ENCODE data around the gene LMAN1L. TPM values are rescaled to one million over a fixed set of nuclear protein-coding genes. Genes with fewer than 3 reads are reported as not detected.
A peak's percentile ranks its signal among the peaks of the same experiment; 100 is the strongest.

The LMAN1L gene
- total RNA-seq, 1 donor from 2014 or later, result 0.33 TPM

GRCh38 chr15:74864296-74864695 is 51.7 kb downstream of the LMAN1L start:
- Mint-ChIP-seq H3K9me3 (no peaks in the 10 kb centered on the region), H3K4me1 (peaks cover 45% of the 10 kb centered on the region), H3K4me3 (no peak overlapping the region), H3K27ac (peak overlapping the region; percentile 72), H3K27me3 (no peaks in the 10 kb centered on the region), H3K36me3 (ENCODE audit: low read depth) (peaks cover 32% of the 10 kb centered on the region)
- no peak for DNase-seq
- intact Hi-C loops (cut with micrococcal nuclease), result no loop called here

- Mint-ChIP-seq H3K36me3 (ENCODE audit: low read depth) (peaks cover 41% of the 10 kb centered on the region), H3K9me3 (no peaks in the 10 kb centered on the region), H3K27me3 (no peaks in the 10 kb centered on the region), H3K4me3 (no peak overlapping the region), H3K27ac (peak overlapping the region; percentile 77), H3K4me1 (peaks cover 53% of the 10 kb centered on the region)
- intact Hi-C loops (cut with micrococcal nuclease), result no loop called here
- DNase-seq, result no peak
Observed at GRCh38 chr15:74865316-74865715, 52.7 kb downstream of the LMAN1L start.

GRCh38 chr15:74866090-74866489 is 53.5 kb downstream of the LMAN1L start:
- peaks cover 61% of the 10 kb centered on the region for H3K4me1 Mint-ChIP-seq
- H3K36me3 Mint-ChIP-seq (ENCODE audit: low read depth), result peaks cover 41% of the 10 kb centered on the region
- H3K4me3 Mint-ChIP-seq, result no peak overlapping the region
- H3K27ac Mint-ChIP-seq, result no peak overlapping the region
- no peak for DNase-seq
- intact Hi-C loops (cut with micrococcal nuclease), result no loop called here
- H3K27me3 Mint-ChIP-seq, result no peaks in the 10 kb centered on the region
- no peaks in the 10 kb centered on the region for H3K9me3 Mint-ChIP-seq

GRCh38 chr15:74867466-74868038 is 54.9 kb downstream of the LMAN1L start:
- Mint-ChIP-seq H3K4me3 (peak overlapping the region; percentile 48), H3K36me3 (ENCODE audit: low read depth) (peaks cover 44% of the 10 kb centered on the region), H3K27ac (peak overlapping the region; percentile 54), H3K4me1 (peaks cover 65% of the 10 kb centered on the region), H3K27me3 (no peaks in the 10 kb centered on the region), H3K9me3 (no peaks in the 10 kb centered on the region)
- intact Hi-C loops (cut with micrococcal nuclease), result no loop called here
- DNase-seq, result no peak

- H3K36me3 Mint-ChIP-seq (ENCODE audit: low read depth), result peaks cover 47% of the 10 kb centered on the region
- peaks cover 69% of the 10 kb centered on the region for H3K4me1 Mint-ChIP-seq
- no peak for DNase-seq
- no peaks in the 10 kb centered on the region for H3K9me3 Mint-ChIP-seq
- H3K4me3 Mint-ChIP-seq, result peak overlapping the region; percentile 48
- no peaks in the 10 kb centered on the region for H3K27me3 Mint-ChIP-seq
- intact Hi-C loops (cut with micrococcal nuclease), result no loop called here
- peak overlapping the region; percentile 54 for H3K27ac Mint-ChIP-seq
Observed at GRCh38 chr15:74868059-74868458, 55.4 kb downstream of the LMAN1L start.

GRCh38 chr15:74869372-74869725 is 56.7 kb downstream of the LMAN1L start:
- H3K27ac Mint-ChIP-seq, result peak overlapping the region; percentile 84
- DNase-seq, result no peak
- peak overlapping the region; percentile 99 for H3K4me3 Mint-ChIP-seq
- intact Hi-C loops (cut with micrococcal nuclease), result no loop called here
- H3K4me1 Mint-ChIP-seq, result peaks cover 69% of the 10 kb centered on the region
- no peaks in the 10 kb centered on the region for H3K27me3 Mint-ChIP-seq
- peaks cover 42% of the 10 kb centered on the region for H3K36me3 Mint-ChIP-seq (ENCODE audit: low read depth)
- H3K9me3 Mint-ChIP-seq, result no peaks in the 10 kb centered on the region

GRCh38 chr15:74869726-74870407 is 57.2 kb downstream of the LMAN1L start:
- Mint-ChIP-seq H3K36me3 (ENCODE audit: low read depth) (peaks cover 39% of the 10 kb centered on the region), H3K4me3 (peak overlapping the region; percentile 99), H3K4me1 (peaks cover 66% of the 10 kb centered on the region), H3K9me3 (no peaks in the 10 kb centered on the region), H3K27me3 (no peaks in the 10 kb centered on the region), H3K27ac (peak overlapping the region; percentile 84)
- intact Hi-C loops (cut with micrococcal nuclease), result loop anchor here (1.0 kb wide), 1 partner anchor 25 kb away; no protein-coding TSS in a partner anchor
- peak; percentile 83 for DNase-seq

- peak overlapping the region; percentile 84 for H3K27ac Mint-ChIP-seq
- H3K4me3 Mint-ChIP-seq, result peak overlapping the region; percentile 99
- H3K36me3 Mint-ChIP-seq (ENCODE audit: low read depth), result peaks cover 35% of the 10 kb centered on the region
- DNase-seq, result no peak
- intact Hi-C loops (cut with micrococcal nuclease), result loop anchor here (1.0 kb wide), 1 partner anchor 25 kb away; no protein-coding TSS in a partner anchor
- H3K9me3 Mint-ChIP-seq, result no peaks in the 10 kb centered on the region
- H3K4me1 Mint-ChIP-seq, result peaks cover 63% of the 10 kb centered on the region
- no peaks in the 10 kb centered on the region for H3K27me3 Mint-ChIP-seq
Observed at GRCh38 chr15:74870436-74871215, 58.0 kb downstream of the LMAN1L start.

GRCh38 chr15:74872702-74873035 is 60.0 kb downstream of the LMAN1L start:
- intact Hi-C loops (cut with micrococcal nuclease), result loop anchor here (1.0 kb wide), 4 partner anchors 17 to 89 kb away; partner anchors contain the start of genes FAM219B and ULK3
- peaks cover 26% of the 10 kb centered on the region for H3K36me3 Mint-ChIP-seq (ENCODE audit: low read depth)
- peak overlapping the region; percentile 93 for H3K27ac Mint-ChIP-seq
- H3K4me1 Mint-ChIP-seq, result peaks cover 49% of the 10 kb centered on the region
- H3K9me3 Mint-ChIP-seq, result no peaks in the 10 kb centered on the region
- no peaks in the 10 kb centered on the region for H3K27me3 Mint-ChIP-seq
- H3K4me3 Mint-ChIP-seq, result peak overlapping the region; percentile 99
- DNase-seq, result no peak

GRCh38 chr15:74873036-74873755 is 60.6 kb downstream of the LMAN1L start, which contains the start of gene SCAMP2:
Gene SCAMP2, minus strand, starts transcription at chr15:74873365. Its CDS starts 110 bp downstream, at chr15:74873255.
- peak; percentile 96 for DNase-seq
- Mint-ChIP-seq H3K27me3 (no peaks in the 10 kb centered on the region), H3K9me3 (no peaks in the 10 kb centered on the region), H3K27ac (peak within 1 kb of the TSS; percentile 93), H3K36me3 (ENCODE audit: low read depth) (peaks cover 20% of the 10 kb centered on the region), H3K4me3 (peak within 1 kb of the TSS; percentile 99), H3K4me1 (peaks cover 44% of the 10 kb centered on the region)
- intact Hi-C loops (cut with micrococcal nuclease), result loop anchor here (1.0 kb wide), 4 partner anchors 16 to 90 kb away; partner anchors contain the start of genes FAM219B and ULK3

- H3K27me3 Mint-ChIP-seq, result no peaks in the 10 kb centered on the region
- H3K4me3 Mint-ChIP-seq, result peak overlapping the region; percentile 99
- H3K9me3 Mint-ChIP-seq, result no peaks in the 10 kb centered on the region
- no peak for DNase-seq
- intact Hi-C loops (cut with micrococcal nuclease), result loop anchor here (1.0 kb wide), 4 partner anchors 15 to 91 kb away; partner anchors contain the start of genes FAM219B and ULK3
- peak overlapping the region; percentile 93 for H3K27ac Mint-ChIP-seq
- peaks cover 38% of the 10 kb centered on the region for H3K4me1 Mint-ChIP-seq
- H3K36me3 Mint-ChIP-seq (ENCODE audit: low read depth), result peaks cover 16% of the 10 kb centered on the region
Observed at GRCh38 chr15:74873756-74874424, 61.3 kb downstream of the LMAN1L start.
